Right lobe of liver (tissue), 4 donors: Measurements from ENCODE around the gene RBMS2.

Experiments used
- POLR2A ChIP-seq: fragments of 450-650 bp; IDR thresholded peaks from one replicate; pipeline ENCODE4 v1.6.1; 2017; ENCODE audit warnings: antibody characterized with exemption, mild to moderate bottlenecking
- TF ChIP-seq, protein P1 (sequence below), 4 donors: fragments of 200-600 bp in 3 of 4; fragments of 450-650 bp in 1 of 4; IDR thresholded peaks; one replicate each; pipeline versions ENCODE4 v1.5.1 to v1.8.0; 2016 to 2022; ENCODE audit warnings: antibody characterized with exemption in 4 of 4, mild to moderate bottlenecking in 2 of 4
- donor health status: DM: no; HTN: no; CAD: no.
- donor health status: DM: no; HTN: no; CAD: no.
- donor health status: DM: no; HTN: yes; CAD: no.

DNA sequence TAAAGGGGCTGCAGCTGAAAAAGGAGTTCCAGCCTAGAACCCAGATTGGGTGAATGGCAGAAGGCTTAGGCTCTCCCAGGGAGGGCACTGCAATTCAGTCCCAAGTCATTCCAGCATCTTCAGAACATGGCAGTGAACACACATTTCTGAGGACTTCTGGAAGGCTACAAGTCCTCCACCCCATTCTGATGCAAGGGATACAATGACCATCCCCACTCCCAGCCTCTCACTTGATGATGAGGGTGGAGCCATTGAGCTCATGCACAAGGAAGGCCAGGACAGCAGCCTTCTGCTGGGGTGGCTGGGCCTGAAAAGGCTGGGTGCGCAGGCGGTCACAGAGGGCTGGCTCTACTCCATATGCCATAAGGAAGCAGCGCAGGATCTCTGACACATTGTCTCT is 82.7 kb downstream of the RBMS2 start:
- TF ChIP-seq, protein P1, sequence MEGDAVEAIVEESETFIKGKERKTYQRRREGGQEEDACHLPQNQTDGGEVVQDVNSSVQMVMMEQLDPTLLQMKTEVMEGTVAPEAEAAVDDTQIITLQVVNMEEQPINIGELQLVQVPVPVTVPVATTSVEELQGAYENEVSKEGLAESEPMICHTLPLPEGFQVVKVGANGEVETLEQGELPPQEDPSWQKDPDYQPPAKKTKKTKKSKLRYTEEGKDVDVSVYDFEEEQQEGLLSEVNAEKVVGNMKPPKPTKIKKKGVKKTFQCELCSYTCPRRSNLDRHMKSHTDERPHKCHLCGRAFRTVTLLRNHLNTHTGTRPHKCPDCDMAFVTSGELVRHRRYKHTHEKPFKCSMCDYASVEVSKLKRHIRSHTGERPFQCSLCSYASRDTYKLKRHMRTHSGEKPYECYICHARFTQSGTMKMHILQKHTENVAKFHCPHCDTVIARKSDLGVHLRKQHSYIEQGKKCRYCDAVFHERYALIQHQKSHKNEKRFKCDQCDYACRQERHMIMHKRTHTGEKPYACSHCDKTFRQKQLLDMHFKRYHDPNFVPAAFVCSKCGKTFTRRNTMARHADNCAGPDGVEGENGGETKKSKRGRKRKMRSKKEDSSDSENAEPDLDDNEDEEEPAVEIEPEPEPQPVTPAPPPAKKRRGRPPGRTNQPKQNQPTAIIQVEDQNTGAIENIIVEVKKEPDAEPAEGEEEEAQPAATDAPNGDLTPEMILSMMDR (IDR thresholded peaks at IDR 0.05): no peak
- no peak for TF ChIP-seq POLR2A
